AG04450 (cell line): ENCODE data around the gene CAMK2G. TPM values are rescaled to one million over a fixed set of nuclear protein-coding genes. Genes with fewer than 3 reads are reported as not detected.
A peak's percentile ranks its signal among the peaks of the same experiment; 100 is the strongest.

ENCODE experiments used
- CTCF ChIA-PET: fragments of 300-600, 350-600 bp; formaldehyde crosslinking; extraction: SDS; loops from one replicate; lab custom pipeline; 2022; ENCODE audit warnings: antibody characterized with exemption, inconsistent platforms; lab: Charles Lee
- POLR2A ChIA-PET: fragments of 350-600 bp; formaldehyde crosslinking; extraction: SDS; loops from one replicate; lab custom pipeline; 2021; ENCODE audit warnings: antibody characterized with exemption, inconsistent platforms; lab: Yijun Ruan, JAX
- DNase-seq: peaks from one replicate; pipeline ENCODE4 v3.0.0-alpha.2; 2011; ENCODE audit warnings: low read depth, low spot score
- H3K27ac ChIP-seq: one replicate; pipeline ENCODE4 v1.5.1; 2012; ENCODE audit warnings: low read depth, low read length, control low read depth
- H3K27me3 ChIP-seq: one replicate; pipeline ENCODE4 v1.6.0; 2012; ENCODE audit warnings: low read length; ENCODE audit not compliant: control insufficient read depth, insufficient read depth
- H3K4me3 ChIP-seq: 2 replicates; pipeline ENCODE4 v1.5.1; 2011; ENCODE audit warnings: mild to moderate bottlenecking, low read depth, low read length, control low read depth
- H3K9me3 ChIP-seq: 2 replicates; pipeline ENCODE4 v1.5.1; 2012; ENCODE audit warnings: low read length; ENCODE audit not compliant: control insufficient read depth, insufficient read depth
- CTCF ChIP-seq: IDR thresholded peaks from 2 replicates; pipeline ENCODE4 v1.5.1; 2011; ENCODE audit warnings: low read depth, low read length, control low read depth, inconsistent platforms
- polyA plus RNA-seq: library from polyadenylated mRNA; depleted of rRNA; stranded (reverse); fragments of >200 nt; gene quantifications from 2 replicates; pipeline ENCODE4 v1.2.3, GENCODE V29; 2011

CAMK2G gene
- polyA plus RNA-seq, 1 experiment, result 22.3 TPM

- peak overlapping the region; percentile 61 for H3K27ac ChIP-seq
- DNase-seq, result no peak
These were observed 37.2 kb upstream of the CAMK2G start for GRCh38 chr10:73911553-73912004.

GRCh38 chr10:73910764-73911552 is 36.6 kb upstream of the CAMK2G start, which contains the start of gene PLAU:
Gene PLAU, plus strand, starts transcription at chr10:73911132. Its CDS starts 424 bp downstream, at chr10:73911556.
- ChIA-PET POLR2A (interaction anchor here (1.0 to 6.2 kb wide), 4 partner anchors 9 to 89 kb away, joined by 3 to 81 read pairs (median 13); no protein-coding TSS in a partner anchor), CTCF (interaction anchor here (0.6 to 1.5 kb wide), 4 partner anchors 13 to 1936 kb away, joined by 3 to 4 read pairs (median 3); no protein-coding TSS in a partner anchor)
- peak within 1 kb of the TSS; percentile 61 for H3K27ac ChIP-seq
- H3K9me3 ChIP-seq, result no peaks in the 10 kb centered on the region
- H3K4me3 ChIP-seq, result peak within 1 kb of the TSS; percentile 85
- H3K27me3 ChIP-seq, result no peaks in the 10 kb centered on the region
- no peak for DNase-seq
- no peak for TF ChIP-seq CTCF

More at GRCh38 chr10:73911553-73912004, 37.2 kb upstream of the CAMK2G start:
- Histone ChIP-seq H3K4me3 (peak overlapping the region; percentile 85), H3K9me3 (peaks cover 6% of the 10 kb centered on the region), H3K27me3 (no peaks in the 10 kb centered on the region)
- TF ChIP-seq CTCF, result no peak
- CTCF ChIA-PET, result no interaction called here
- POLR2A ChIA-PET, result interaction anchor here (1.1 to 6.2 kb wide), 3 partner anchors 8 to 24 kb away, joined by 3 to 81 read pairs (median 23); no protein-coding TSS in a partner anchor

GRCh38 chr10:73910401-73910763 is 36.0 kb upstream of the CAMK2G start:
- POLR2A ChIA-PET, result interaction anchor here (1.0 to 6.2 kb wide), 3 partner anchors 18 to 89 kb away, joined by 3 to 81 read pairs (median 23); no protein-coding TSS in a partner anchor

GRCh38 chr10:73909540-73910115 is 35.3 kb upstream of the CAMK2G start:
- DNase-seq, result no peak
- ChIA-PET CTCF (interaction anchor here (0.6 to 1.5 kb wide), 2 partner anchors 24 to 971 kb away, joined by 3 to 4 read pairs; no protein-coding TSS in a partner anchor), POLR2A (interaction anchor here (0.8 to 6.2 kb wide), 11 partner anchors 8 to 149 kb away, joined by 3 to 81 read pairs (median 4); partner anchors contain the start of gene VCL)
- Histone ChIP-seq H3K4me3 (peak overlapping the region; percentile 35), H3K27me3 (no peaks in the 10 kb centered on the region), H3K27ac (peak overlapping the region; percentile 100), H3K9me3 (no peaks in the 10 kb centered on the region)
- no peak for TF ChIP-seq CTCF

More at GRCh38 chr10:73910401-73910763, 36.0 kb upstream of the CAMK2G start:
- peak overlapping the region; percentile 52 for H3K27ac ChIP-seq
- peak overlapping the region; percentile 85 for H3K4me3 ChIP-seq
- no peaks in the 10 kb centered on the region for H3K27me3 ChIP-seq
- CTCF ChIA-PET, result interaction anchor here (0.6 to 1.5 kb wide), 5 partner anchors 12 to 1935 kb away, joined by 3 to 4 read pairs (median 3); no protein-coding TSS in a partner anchor
- TF ChIP-seq CTCF, result no peak
- DNase-seq, result no peak
- H3K9me3 ChIP-seq, result no peaks in the 10 kb centered on the region
